KMS-11 (cell line): ENCODE measurements around the gene BCAP31.
"Not testable (repeated sequence)": the region's sequence is repeated elsewhere in the genome, so short reads cannot be mapped to it uniquely, and the experiment has no call there.

ENCODE experiments used
- H2AFZ ChIP-seq: fragments of 200-600 bp; sonication (generic); 2 replicates; pipeline ENCODE4 v1.6.1; 2016; ENCODE audit warnings: antibody characterized with exemption, mixed run types, low read depth
- H3K27ac ChIP-seq: fragments of 200-600 bp; sonication (generic); 2 replicates; pipeline ENCODE4 v1.6.1; 2016; ENCODE audit warnings: mild to moderate bottlenecking, mixed run types
- H3K27me3 ChIP-seq: fragments of 200-600 bp; sonication (generic); 2 replicates; pipeline ENCODE4 v1.6.1; 2017; ENCODE audit warnings: mild to moderate bottlenecking, low read depth, mixed run types, moderate library complexity; ENCODE audit not compliant: insufficient read depth
- H3K36me3 ChIP-seq: fragments of 200-600 bp; sonication (generic); 2 replicates; pipeline ENCODE4 v1.6.1; 2017; ENCODE audit warnings: mild to moderate bottlenecking, mixed run types; ENCODE audit not compliant: insufficient read depth
- H3K4me1 ChIP-seq: fragments of 200-600 bp; sonication (generic); 2 replicates; pipeline ENCODE4 v1.6.1; 2016; ENCODE audit warnings: mild to moderate bottlenecking, low read depth, mixed run types; ENCODE audit not compliant: poor library complexity, severe bottlenecking
- H3K4me2 ChIP-seq: fragments of 200-600 bp; sonication (generic); 2 replicates; pipeline ENCODE4 v1.7.0; 2016; ENCODE audit warnings: mild to moderate bottlenecking, mixed run types
- H3K4me3 ChIP-seq: fragments of 200-600 bp; sonication (generic); IDR thresholded peaks from 2 replicates; pipeline ENCODE4 v1.6.1; 2017; ENCODE audit warnings: low read depth, low read length, mixed read lengths; ENCODE audit not compliant: insufficient read depth
- H3K79me2 ChIP-seq: fragments of 200-600 bp; sonication (generic); 2 replicates; pipeline ENCODE4 v1.6.1; 2016; ENCODE audit warnings: low read depth, mixed run types; ENCODE audit not compliant: insufficient read depth
- H3K9ac ChIP-seq: fragments of 200-600 bp; sonication (generic); 2 replicates; pipeline ENCODE4 v1.6.1; 2016; ENCODE audit warnings: mild to moderate bottlenecking, mixed run types
- H4K20me1 ChIP-seq: fragments of 200-600 bp; sonication (generic); 2 replicates; pipeline ENCODE4 v1.6.1; 2016; ENCODE audit warnings: mild to moderate bottlenecking, mixed run types; ENCODE audit not compliant: insufficient read depth
- TF ChIP-seq, protein P1 (sequence below): fragments of 200-600 bp; sonication (generic); conservative IDR thresholded peaks from 2 replicates; pipeline ENCODE4 v1.6.1; 2017; ENCODE audit warnings: low read depth, mild to moderate bottlenecking, antibody characterized with exemption, low read length, moderate library complexity, mixed read lengths

Gene BCAP31

DNA sequence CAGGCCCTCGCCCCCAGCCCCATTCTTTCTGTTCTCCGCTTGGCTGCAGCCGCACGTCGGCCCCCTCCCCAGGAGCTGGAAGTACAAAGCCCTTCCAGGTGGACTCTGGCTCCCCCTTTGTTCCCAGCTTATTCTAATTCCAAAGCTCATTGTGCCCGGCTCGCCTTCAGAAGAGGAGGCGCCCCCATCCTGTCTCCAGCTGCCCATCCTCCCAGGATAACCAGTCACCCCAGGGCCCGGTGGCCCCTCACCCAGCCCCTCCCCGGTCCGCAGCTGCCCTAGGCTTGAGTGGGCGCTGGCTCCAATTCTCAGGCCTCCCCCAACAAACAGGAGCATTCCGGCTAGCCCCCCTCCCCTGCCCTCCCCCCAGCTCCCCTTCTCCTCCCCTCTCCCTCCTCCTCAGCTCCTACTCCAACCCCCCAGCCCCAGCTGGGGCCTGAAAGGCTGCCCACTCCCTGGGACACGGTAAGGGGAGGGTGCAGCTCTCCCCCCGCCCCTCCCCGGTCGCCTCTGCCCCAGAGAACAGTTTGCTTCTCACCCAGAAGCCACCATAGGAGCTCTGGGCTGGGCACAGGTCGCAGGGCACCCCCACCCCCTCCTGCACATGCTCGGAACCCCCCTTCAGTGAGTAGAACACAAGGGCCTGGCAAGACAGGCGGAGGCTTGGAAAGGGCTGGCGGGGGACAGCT lies 39.6 kb downstream of the BCAP31 start:
- H3K27ac ChIP-seq: no peak overlapping the region
- no peaks in the 10 kb centered on the region for H3K4me1 ChIP-seq
- TF ChIP-seq, protein P1, sequence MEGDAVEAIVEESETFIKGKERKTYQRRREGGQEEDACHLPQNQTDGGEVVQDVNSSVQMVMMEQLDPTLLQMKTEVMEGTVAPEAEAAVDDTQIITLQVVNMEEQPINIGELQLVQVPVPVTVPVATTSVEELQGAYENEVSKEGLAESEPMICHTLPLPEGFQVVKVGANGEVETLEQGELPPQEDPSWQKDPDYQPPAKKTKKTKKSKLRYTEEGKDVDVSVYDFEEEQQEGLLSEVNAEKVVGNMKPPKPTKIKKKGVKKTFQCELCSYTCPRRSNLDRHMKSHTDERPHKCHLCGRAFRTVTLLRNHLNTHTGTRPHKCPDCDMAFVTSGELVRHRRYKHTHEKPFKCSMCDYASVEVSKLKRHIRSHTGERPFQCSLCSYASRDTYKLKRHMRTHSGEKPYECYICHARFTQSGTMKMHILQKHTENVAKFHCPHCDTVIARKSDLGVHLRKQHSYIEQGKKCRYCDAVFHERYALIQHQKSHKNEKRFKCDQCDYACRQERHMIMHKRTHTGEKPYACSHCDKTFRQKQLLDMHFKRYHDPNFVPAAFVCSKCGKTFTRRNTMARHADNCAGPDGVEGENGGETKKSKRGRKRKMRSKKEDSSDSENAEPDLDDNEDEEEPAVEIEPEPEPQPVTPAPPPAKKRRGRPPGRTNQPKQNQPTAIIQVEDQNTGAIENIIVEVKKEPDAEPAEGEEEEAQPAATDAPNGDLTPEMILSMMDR: no peak
- no peak overlapping the region for H3K4me3 ChIP-seq
- no peak overlapping the region for H2AFZ ChIP-seq
- H3K79me2 ChIP-seq: no peaks in the 10 kb centered on the region
- no peaks in the 10 kb centered on the region for H3K36me3 ChIP-seq
- H3K27me3 ChIP-seq: no peaks in the 10 kb centered on the region
- H3K9ac ChIP-seq: no peak overlapping the region
- H4K20me1 ChIP-seq: no peaks in the 10 kb centered on the region
- no peak overlapping the region for H3K4me2 ChIP-seq

DNA sequence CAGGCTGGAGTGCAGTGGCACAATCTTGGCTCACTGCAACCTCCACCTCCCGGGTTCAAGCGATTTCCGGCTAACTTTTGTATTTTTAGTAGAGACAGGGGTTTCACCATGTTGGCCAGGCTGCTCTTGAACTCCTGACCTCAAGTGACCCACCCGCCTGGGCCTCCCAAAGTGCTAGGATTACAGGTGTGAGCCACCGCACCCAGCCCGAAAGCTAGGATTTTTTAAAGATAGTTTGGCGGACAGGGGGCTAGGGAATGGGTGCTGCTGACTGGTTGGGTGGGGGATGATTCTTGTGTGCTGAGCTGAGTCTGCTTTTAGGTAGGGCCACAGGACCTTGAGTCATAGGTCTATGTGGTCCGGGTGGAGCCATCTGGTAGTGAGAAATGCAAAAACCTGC lies 40.7 kb downstream of the BCAP31 start:
- not testable (repeated sequence) for H3K27ac ChIP-seq, H3K9ac ChIP-seq, H3K36me3 ChIP-seq, H3K4me2 ChIP-seq, H2AFZ ChIP-seq, H3K27me3 ChIP-seq, H3K4me3 ChIP-seq, H3K79me2 ChIP-seq, H3K4me1 ChIP-seq, H4K20me1 ChIP-seq

DNA sequence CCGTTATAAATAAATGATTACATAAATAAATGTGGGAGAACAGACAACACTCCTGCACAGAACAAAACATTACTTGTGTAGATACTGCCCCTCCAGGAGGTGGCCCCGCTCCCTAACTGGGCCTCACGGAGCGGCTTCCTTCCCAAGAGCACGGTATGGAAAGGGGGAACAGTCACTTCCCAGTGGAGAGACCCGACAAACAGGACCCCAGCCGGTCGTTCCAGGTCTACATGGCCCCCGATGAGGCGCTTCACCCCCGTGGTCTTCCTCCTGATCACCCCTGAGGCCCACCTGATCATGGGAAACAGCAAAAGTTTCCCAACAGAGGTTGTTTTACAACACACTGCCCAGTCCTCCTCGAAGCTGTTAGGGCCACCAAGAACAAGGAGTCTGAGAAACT lies 43.0 kb downstream of the BCAP31 start:
- Histone ChIP-seq H3K4me1 (no peaks in the 10 kb centered on the region), H3K36me3 (no peaks in the 10 kb centered on the region), H2AFZ (no peak overlapping the region), H3K4me2 (no peak overlapping the region), H3K79me2 (no peaks in the 10 kb centered on the region), H3K27ac (no peak overlapping the region), H3K9ac (no peak overlapping the region), H3K27me3 (no peaks in the 10 kb centered on the region), H4K20me1 (no peaks in the 10 kb centered on the region), H3K4me3 (no peak overlapping the region)
- TF ChIP-seq, protein P1: no peak

DNA sequence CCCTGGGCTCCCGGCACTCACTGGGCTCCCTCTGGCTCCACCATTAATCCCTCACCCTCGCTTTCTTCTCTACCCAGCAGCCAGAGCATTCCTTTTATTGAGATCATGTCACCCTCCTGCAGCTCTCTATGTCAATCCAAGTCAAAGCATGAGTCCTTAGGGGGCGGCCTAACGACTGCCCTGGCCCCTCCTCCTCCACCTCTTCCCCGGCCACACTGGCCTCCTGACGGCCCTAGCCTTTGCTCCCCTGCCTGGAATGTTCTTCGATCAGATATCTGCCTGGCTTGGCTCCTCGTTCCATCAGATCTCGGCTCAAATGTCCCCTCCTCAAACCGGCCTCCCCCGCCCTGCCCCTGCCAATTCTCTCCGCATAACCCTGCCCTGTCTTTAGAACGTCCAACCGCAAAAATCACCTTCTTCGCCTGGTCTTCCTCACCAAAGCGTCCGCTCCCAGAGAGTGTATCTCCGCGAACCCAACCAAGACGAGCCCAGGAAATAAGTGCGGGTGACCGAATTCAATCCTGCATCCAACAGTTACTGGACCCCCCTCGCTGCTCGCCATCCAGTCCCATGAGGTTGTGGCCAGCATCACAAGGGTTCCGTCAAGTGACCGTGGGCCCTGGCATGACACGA lies 49.9 kb downstream of the BCAP31 start:
- H3K36me3 ChIP-seq: no peaks in the 10 kb centered on the region
- H4K20me1 ChIP-seq: no peaks in the 10 kb centered on the region
- TF ChIP-seq, protein P1: no peak
- H3K4me1 ChIP-seq: no peaks in the 10 kb centered on the region
- no peaks in the 10 kb centered on the region for H3K27me3 ChIP-seq
- no peak overlapping the region for H3K27ac ChIP-seq
- H2AFZ ChIP-seq: no peak overlapping the region
- no peak overlapping the region for H3K4me2 ChIP-seq
- no peak overlapping the region for H3K4me3 ChIP-seq
- no peak overlapping the region for H3K9ac ChIP-seq
- H3K79me2 ChIP-seq: no peaks in the 10 kb centered on the region
